ENCODE data around the gene NEDD4. TPM values are rescaled to one million over a fixed set of nuclear protein-coding genes. Genes with fewer than 3 reads are reported as not detected.

NEDD4 gene
- total and polyA plus RNA-seq, 11 donors, result 1.8 to 14.8 (median 8.9) TPM

GRCh38 chr15:55820043-55820442 lies 173.4 kb downstream of the NEDD4 start:
- 72 to 86% (median 75%) methylated on average over 5 of the region's 5 CpGs for WGBS, 4 donors
- Histone ChIP-seq H3K27ac (no peak overlapping the region), H3K4me3 (no peak overlapping the region), H3K27me3 (no peaks in the 10 kb centered on the region), H3K4me1 (peaks cover 0 to 15% (median 3%) of the 10 kb centered on the region in 12 donors), H3K9me3 (peaks cover 0 to 2% (median 0%) of the 10 kb centered on the region in 12 donors), H3K36me3 (no peaks in the 10 kb centered on the region)
- no peak for TF ChIP-seq CTCF (IDR thresholded peaks at IDR 0.05)
- no peak for TF ChIP-seq POLR2A (IDR thresholded peaks at IDR 0.05)
- intact Hi-C loops (cut with DNase I), result no loop called here
- DNase-seq (no peak), ATAC-seq (no peak)

DNA sequence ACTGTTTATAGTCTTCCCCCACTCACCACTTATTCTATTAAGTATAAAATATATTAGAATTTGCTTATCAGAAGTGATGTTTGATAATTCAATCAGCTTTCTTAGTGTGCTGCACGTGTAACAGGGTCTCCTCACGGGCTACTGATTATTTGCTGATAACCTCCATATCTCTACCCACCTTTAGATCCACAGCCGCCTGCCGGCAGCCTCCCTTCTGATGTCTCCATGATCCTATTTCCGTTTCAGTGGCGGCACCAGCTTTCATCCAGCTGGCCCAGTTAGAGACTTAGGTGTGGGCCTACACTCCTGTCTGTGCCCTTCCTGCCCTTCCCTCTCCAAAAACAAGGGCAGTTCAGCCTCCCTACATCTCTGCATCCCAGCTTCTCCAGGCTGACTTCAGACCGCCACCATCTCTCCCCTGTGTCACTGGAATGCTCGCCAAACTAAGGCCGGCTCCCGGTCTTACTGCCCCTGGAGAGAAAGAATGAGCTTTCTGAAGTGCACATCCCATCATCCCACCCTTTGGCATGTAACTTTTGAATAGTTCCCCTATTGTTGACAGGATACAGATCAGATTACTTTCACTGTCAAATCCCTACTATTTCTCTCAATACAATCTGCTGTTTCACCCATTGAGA lies 173.9 kb downstream of the NEDD4 start:
- DNase-seq, result no peak
- Histone ChIP-seq H3K36me3 (no peaks in the 10 kb centered on the region), H3K4me1 (peaks cover 0 to 15% (median 3%) of the 10 kb centered on the region in 12 donors), H3K4me3 (no peak overlapping the region), H3K9me3 (peaks cover 0 to 2% (median 0%) of the 10 kb centered on the region in 12 donors), H3K27ac (no peak overlapping the region), H3K27me3 (no peaks in the 10 kb centered on the region)
- no peak for TF ChIP-seq POLR2A (IDR thresholded peaks at IDR 0.05)
- TF ChIP-seq CTCF (IDR thresholded peaks at IDR 0.05), result no peak
- no peak for ATAC-seq
- WGBS, 4 donors, result 71 to 77% (median 74%) methylated on average over 10 of the region's 10 CpGs
- intact Hi-C loops (cut with DNase I), result loop anchor here in 1 of 10 donors (5.0 kb wide), 1 partner anchor 52 kb away; no protein-coding TSS in a partner anchor

GRCh38 chr15:55816017-55816416 lies 177.4 kb downstream of the NEDD4 start:
- Histone ChIP-seq H3K4me3 (no peak overlapping the region), H3K9me3 (no peaks in the 10 kb centered on the region), H3K27me3 (no peaks in the 10 kb centered on the region), H3K27ac (no peak overlapping the region), H3K36me3 (no peaks in the 10 kb centered on the region), H3K4me1 (no peaks in the 10 kb centered on the region)
- no peak for ATAC-seq
- TF ChIP-seq POLR2A (IDR thresholded peaks at IDR 0.05) (no peak), CTCF (IDR thresholded peaks at IDR 0.05) (no peak)
- intact Hi-C loops (cut with DNase I), result loop anchor here in 1 of 10 donors (5.0 kb wide), 1 partner anchor 49 kb away; no protein-coding TSS in a partner anchor
- DNase-seq, result no peak

GRCh38 chr15:55802600-55803376 lies 190.6 kb downstream of the NEDD4 start:
- WGBS, 4 donors, result 71 to 82% (median 78%) methylated on average over 5 of the region's 5 CpGs
- TF ChIP-seq CTCF (IDR thresholded peaks at IDR 0.05) (no peak), POLR2A (IDR thresholded peaks at IDR 0.05) (no peak)
- H3K4me3 ChIP-seq, result no peak overlapping the region
- no peak overlapping the region for H3K27ac ChIP-seq
- no peaks in the 10 kb centered on the region for H3K27me3 ChIP-seq
- ATAC-seq, result peak; percentile 78 to 93 (median 88)
- H3K9me3 ChIP-seq, result no peaks in the 10 kb centered on the region
- peak in 1 of 5 donors; percentile 33 for DNase-seq
- no peaks in the 10 kb centered on the region for H3K4me1 ChIP-seq
- intact Hi-C loops (cut with DNase I), result no loop called here
- H3K36me3 ChIP-seq, result no peaks in the 10 kb centered on the region
